HL-60 (cell line): ENCODE data around the gene PTH2.

Experiments used
- POLR2AphosphoS5 ChIP-seq: IDR thresholded peaks from 2 replicates; pipeline ENCODE4 v1.6.1; 2012; ENCODE audit warnings: low read depth
- SPI1 ChIP-seq: IDR thresholded peaks from 2 replicates; pipeline ENCODE4 v1.6.1; 2012; ENCODE audit warnings: low read depth, mild to moderate bottlenecking, borderline replicate concordance
- TF ChIP-seq, protein P1 (sequence below): IDR thresholded peaks from one replicate; pipeline ENCODE4 v1.5.1; 2011; ENCODE audit warnings: low read length, control low read depth, inconsistent platforms; ENCODE audit not compliant: insufficient read depth
- TF ChIP-seq, protein P2 (sequence below): IDR thresholded peaks from 2 replicates; pipeline ENCODE4 v1.6.1; 2012; ENCODE audit warnings: low read depth; ENCODE audit not compliant: insufficient replicate concordance

DNA sequence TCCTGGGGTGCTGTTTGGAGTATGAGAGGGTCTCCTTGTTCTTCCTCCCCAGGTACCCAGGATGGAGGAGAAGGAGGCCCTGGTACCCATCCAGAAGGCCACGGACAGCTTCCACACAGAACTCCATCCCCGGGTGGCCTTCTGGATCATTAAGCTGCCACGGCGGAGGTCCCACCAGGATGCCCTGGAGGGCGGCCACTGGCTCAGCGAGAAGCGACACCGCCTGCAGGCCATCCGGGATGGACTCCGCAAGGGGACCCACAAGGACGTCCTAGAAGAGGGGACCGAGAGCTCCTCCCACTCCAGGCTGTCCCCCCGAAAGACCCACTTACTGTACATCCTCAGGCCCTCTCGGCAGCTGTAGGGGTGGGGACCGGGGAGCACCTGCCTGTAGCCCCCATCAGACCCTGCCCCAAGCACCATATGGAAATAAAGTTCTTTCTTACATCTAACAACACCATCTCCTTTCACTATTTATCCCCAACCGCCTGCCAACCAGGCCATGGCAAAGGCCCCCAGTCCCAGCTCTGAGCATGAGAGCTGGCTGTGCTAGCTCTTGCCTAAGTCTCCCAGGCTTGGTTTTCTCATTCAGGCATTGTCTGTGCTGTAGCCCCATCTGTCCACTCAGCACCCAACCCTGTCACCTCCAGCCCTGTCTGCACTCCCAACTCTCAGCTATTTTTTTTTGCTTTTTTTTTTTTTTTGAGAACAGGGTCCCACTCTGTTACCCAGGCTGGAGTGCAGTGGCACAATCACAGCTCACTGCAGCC is 48.4 kb downstream of the PTH2 start:
- TF ChIP-seq, protein P1, sequence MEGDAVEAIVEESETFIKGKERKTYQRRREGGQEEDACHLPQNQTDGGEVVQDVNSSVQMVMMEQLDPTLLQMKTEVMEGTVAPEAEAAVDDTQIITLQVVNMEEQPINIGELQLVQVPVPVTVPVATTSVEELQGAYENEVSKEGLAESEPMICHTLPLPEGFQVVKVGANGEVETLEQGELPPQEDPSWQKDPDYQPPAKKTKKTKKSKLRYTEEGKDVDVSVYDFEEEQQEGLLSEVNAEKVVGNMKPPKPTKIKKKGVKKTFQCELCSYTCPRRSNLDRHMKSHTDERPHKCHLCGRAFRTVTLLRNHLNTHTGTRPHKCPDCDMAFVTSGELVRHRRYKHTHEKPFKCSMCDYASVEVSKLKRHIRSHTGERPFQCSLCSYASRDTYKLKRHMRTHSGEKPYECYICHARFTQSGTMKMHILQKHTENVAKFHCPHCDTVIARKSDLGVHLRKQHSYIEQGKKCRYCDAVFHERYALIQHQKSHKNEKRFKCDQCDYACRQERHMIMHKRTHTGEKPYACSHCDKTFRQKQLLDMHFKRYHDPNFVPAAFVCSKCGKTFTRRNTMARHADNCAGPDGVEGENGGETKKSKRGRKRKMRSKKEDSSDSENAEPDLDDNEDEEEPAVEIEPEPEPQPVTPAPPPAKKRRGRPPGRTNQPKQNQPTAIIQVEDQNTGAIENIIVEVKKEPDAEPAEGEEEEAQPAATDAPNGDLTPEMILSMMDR, result no peak
- TF ChIP-seq POLR2AphosphoS5, result no peak
- TF ChIP-seq SPI1, result no peak
- TF ChIP-seq, protein P2, sequence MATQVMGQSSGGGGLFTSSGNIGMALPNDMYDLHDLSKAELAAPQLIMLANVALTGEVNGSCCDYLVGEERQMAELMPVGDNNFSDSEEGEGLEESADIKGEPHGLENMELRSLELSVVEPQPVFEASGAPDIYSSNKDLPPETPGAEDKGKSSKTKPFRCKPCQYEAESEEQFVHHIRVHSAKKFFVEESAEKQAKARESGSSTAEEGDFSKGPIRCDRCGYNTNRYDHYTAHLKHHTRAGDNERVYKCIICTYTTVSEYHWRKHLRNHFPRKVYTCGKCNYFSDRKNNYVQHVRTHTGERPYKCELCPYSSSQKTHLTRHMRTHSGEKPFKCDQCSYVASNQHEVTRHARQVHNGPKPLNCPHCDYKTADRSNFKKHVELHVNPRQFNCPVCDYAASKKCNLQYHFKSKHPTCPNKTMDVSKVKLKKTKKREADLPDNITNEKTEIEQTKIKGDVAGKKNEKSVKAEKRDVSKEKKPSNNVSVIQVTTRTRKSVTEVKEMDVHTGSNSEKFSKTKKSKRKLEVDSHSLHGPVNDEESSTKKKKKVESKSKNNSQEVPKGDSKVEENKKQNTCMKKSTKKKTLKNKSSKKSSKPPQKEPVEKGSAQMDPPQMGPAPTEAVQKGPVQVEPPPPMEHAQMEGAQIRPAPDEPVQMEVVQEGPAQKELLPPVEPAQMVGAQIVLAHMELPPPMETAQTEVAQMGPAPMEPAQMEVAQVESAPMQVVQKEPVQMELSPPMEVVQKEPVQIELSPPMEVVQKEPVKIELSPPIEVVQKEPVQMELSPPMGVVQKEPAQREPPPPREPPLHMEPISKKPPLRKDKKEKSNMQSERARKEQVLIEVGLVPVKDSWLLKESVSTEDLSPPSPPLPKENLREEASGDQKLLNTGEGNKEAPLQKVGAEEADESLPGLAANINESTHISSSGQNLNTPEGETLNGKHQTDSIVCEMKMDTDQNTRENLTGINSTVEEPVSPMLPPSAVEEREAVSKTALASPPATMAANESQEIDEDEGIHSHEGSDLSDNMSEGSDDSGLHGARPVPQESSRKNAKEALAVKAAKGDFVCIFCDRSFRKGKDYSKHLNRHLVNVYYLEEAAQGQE, result no peak
